Neural progenitor cell (in vitro differentiated cells): ENCODE measurements around the gene POLD4.

Experiments
- CTCF ChIP-seq: fragments of 200-600 bp; sonication (generic); IDR thresholded peaks from 2 replicates; pipeline ENCODE4 v1.5.1; 2017; ENCODE audit warnings: antibody characterized with exemption, mild to moderate bottlenecking
- EZH2 ChIP-seq: fragments of 200-600 bp; sonication (generic); IDR thresholded peaks from 2 replicates; pipeline ENCODE4 v1.6.1; 2017; ENCODE audit warnings: antibody characterized with exemption, mild to moderate bottlenecking, moderate library complexity
- EZH2phosphoT487 ChIP-seq: fragments of 200-600 bp; sonication (generic); IDR thresholded peaks from 2 replicates; pipeline ENCODE4 v1.6.1; 2017; ENCODE audit warnings: antibody characterized with exemption

GRCh38 chr11:67378544-67378943 lies 25.2 kb upstream of the POLD4 start:
- TF ChIP-seq CTCF (no peak), EZH2phosphoT487 (no peak), EZH2 (no peak)
